Adrenal gland (tissue), 5 donors: ENCODE results near the gene LNPK.

ENCODE experiments used
- CTCF ChIP-seq, 6 experiments: fragments of 450-650 bp in 4 of 6; fragments of 200-600 bp in 2 of 6; sonication (generic) in 1 of 6; IDR thresholded peaks; 1 replicate in 5 of 6; 2 replicates in 1 of 6; pipeline versions ENCODE4 v1.5.1 to v1.8.0; 2016 to 2021; ENCODE audit warnings: antibody characterized with exemption in 6 of 6, mild to moderate bottlenecking in 2 of 6, moderate library complexity in 1 of 6
- POLR2A ChIP-seq, 2 donors: fragments of 450-650 bp; IDR thresholded peaks; one replicate each; pipeline ENCODE4 v1.6.1; 2017; ENCODE audit warnings: antibody characterized with exemption in 2 of 2, mild to moderate bottlenecking in 2 of 2, moderate library complexity in 1 of 2
- donor health status: DM: no; HTN: no; CAD: no.

DNA sequence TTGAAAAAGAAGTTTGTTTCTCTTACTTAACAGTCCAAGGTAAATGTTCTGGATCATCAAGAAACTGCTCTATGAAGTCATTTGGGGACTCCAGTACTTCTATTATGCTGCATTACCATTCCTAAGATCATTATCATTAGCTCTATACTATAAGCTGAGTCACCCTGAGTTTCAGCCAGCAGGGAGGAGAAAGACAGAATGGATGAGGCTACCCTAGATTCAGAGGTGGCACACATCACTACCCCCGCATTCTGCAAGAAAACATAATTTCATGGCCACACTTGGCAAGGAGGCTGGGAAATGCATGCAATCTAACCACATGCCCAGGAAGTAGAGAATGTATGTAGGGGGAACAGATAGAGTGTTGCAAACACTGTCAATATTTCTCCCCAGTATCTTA, 16.6 kb upstream of the LNPK start:
- TF ChIP-seq CTCF (IDR thresholded peaks at IDR 0.05) (no peak), POLR2A (IDR thresholded peaks at IDR 0.05) (no peak)
